ENCODE measurements around the gene CLIP2. TPM values are rescaled to one million over a fixed set of nuclear protein-coding genes. Genes with fewer than 3 reads are reported as not detected.

Gene CLIP2
- total RNA-seq, 1 experiment from 2014 or later = 21.6 TPM

DNA sequence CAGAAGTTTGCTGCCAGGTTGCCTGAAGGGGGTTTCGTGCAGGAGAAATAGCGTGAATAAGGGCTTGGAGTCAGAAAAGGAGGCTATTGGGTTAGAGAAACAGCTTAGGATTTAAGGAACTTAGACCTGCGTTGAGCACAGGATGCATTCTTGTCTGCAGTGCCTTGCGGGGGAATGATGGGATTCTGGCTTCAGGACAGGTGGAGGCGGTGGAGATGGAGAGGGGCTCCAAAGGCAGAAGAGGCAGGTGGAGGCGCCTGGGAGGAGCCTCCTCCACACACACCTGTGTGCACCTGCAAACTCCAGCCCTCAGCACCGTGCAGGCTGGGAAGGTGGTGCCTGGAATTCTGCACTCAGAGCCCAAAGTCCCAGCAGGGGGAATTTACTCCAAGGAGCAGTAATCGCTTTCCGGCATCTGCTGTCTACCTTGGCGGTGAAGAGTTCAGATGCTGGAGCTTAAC, 1.8 kb downstream of the CLIP2 start:
- no peak overlapping the region for H3K4ac ChIP-seq (ENCODE audit: low read depth, low read length)
- no peak overlapping the region for H3K27ac ChIP-seq (ENCODE audit: insufficient read length, low read depth, low read length)
- H4K91ac ChIP-seq (ENCODE audit: insufficient read length, low read depth, low read length) = no peak overlapping the region
- no CpG with 5 or more reads among the region's 10 CpGs for WGBS (ENCODE audit: extremely low coverage, insufficient read length, low lambda C conversion rate)
- no peak overlapping the region for H3T11ph ChIP-seq (ENCODE audit: low read length)
- H3K23me2 ChIP-seq (ENCODE audit: insufficient read length, low read depth, low read length, poor library complexity, severe bottlenecking) = peaks cover 12% of the 10 kb centered on the region
- H4K5ac ChIP-seq (ENCODE audit: insufficient read length, low read depth, low read length) = no peak overlapping the region
- peak overlapping the region; percentile 67 to 76 for H3K4me3 Mint-ChIP-seq
- H2BK5ac ChIP-seq (ENCODE audit: insufficient read length, low read length) = no peak overlapping the region
- peaks cover 4% of the 10 kb centered on the region for H3K79me1 ChIP-seq (ENCODE audit: insufficient read depth, low read depth, low read length, poor library complexity, severe bottlenecking)
- peaks cover 7% of the 10 kb centered on the region; the same call in 1 of the 2 replicates for H3K4me1 ChIP-seq (ENCODE audit: insufficient read depth, low read length)
- peak overlapping the region; percentile 74 for H3K4me2 ChIP-seq (ENCODE audit: insufficient read depth, insufficient read length, low read length)
- H3K23ac ChIP-seq (ENCODE audit: insufficient read length, low read depth, low read length) = no peak overlapping the region
- H3K18ac ChIP-seq (ENCODE audit: insufficient read length, low read depth, low read length) = no peak overlapping the region
- DNase-seq = no peak
- H3K9me3 Mint-ChIP-seq = 0 out of 5 replicates have a peak, but pooled peaks cover 0 to 2% of the 10 kb centered on the region in 2 experiments
- H3K9me3 ChIP-seq (ENCODE audit: control insufficient read depth, low read depth, low read length) = no peaks in the 10 kb centered on the region
- H3K79me2 ChIP-seq (ENCODE audit: insufficient read depth, low read length) = peaks cover 23% of the 10 kb centered on the region; the same call in 1 of the 2 replicates
- no peak overlapping the region for H3K14ac ChIP-seq (ENCODE audit: insufficient read depth, low read length)
- H3K27me3 ChIP-seq (ENCODE audit: insufficient read depth, low read length) = no peaks in the 10 kb centered on the region
- no peak overlapping the region for H2BK20ac ChIP-seq (ENCODE audit: low read depth, low read length, poor library complexity, severe bottlenecking)
- no peak overlapping the region; a peak in 1 of 7 replicates for H3K27ac Mint-ChIP-seq
- no peak overlapping the region for H2AFZ ChIP-seq (ENCODE audit: low read length)
- H3K4me1 Mint-ChIP-seq = peaks cover 43 to 49% of the 10 kb centered on the region in 2 experiments
- TF ChIP-seq CTCF (conservative IDR thresholded peaks at IDR 0.05) = no peak
- no peak overlapping the region for H2AK5ac ChIP-seq (ENCODE audit: insufficient read length, low read length)
- H4K8ac ChIP-seq (replicated peaks; ENCODE audit: insufficient read length, low read depth, low read length) = no peak overlapping the region
- no peak overlapping the region for H3K56ac ChIP-seq (ENCODE audit: insufficient read length, low read depth, low read length)
- no peak overlapping the region for H2BK15ac ChIP-seq (ENCODE audit: low read depth, low read length)
- H3K9ac ChIP-seq (ENCODE audit: extremely low read depth, insufficient read length, low read length) = no peak overlapping the region
- no peaks in the 10 kb centered on the region for H4K20me1 ChIP-seq (ENCODE audit: control insufficient read depth, insufficient read depth, insufficient read length)
- H3K27me3 Mint-ChIP-seq (ENCODE audit: low read depth) = peaks cover 36% of the 10 kb centered on the region
- H3K36me3 Mint-ChIP-seq (ENCODE audit: insufficient read depth in 1 of 3, low read depth in 3 of 3) = peaks cover 2 to 10% (median 7%) of the 10 kb centered on the region in 3 experiments; a peak in 6 of 7 replicates
- H2BK120ac ChIP-seq (ENCODE audit: low read depth, low read length, poor library complexity, severe bottlenecking) = no peak overlapping the region
- H2BK12ac ChIP-seq (ENCODE audit: insufficient read length, low read depth, low read length) = no peak overlapping the region

All from H9 (cell line).